Measurements from ENCODE around the gene ARHGEF16. TPM values are rescaled to one million over a fixed set of nuclear protein-coding genes. Genes with fewer than 3 reads are reported as not detected.
A peak's percentile ranks its signal among the peaks of the same experiment; 100 is the strongest.

Gene ARHGEF16
- total RNA-seq, 2 donors from 2014 or later, result 47.7 to 64.7 TPM

DNA sequence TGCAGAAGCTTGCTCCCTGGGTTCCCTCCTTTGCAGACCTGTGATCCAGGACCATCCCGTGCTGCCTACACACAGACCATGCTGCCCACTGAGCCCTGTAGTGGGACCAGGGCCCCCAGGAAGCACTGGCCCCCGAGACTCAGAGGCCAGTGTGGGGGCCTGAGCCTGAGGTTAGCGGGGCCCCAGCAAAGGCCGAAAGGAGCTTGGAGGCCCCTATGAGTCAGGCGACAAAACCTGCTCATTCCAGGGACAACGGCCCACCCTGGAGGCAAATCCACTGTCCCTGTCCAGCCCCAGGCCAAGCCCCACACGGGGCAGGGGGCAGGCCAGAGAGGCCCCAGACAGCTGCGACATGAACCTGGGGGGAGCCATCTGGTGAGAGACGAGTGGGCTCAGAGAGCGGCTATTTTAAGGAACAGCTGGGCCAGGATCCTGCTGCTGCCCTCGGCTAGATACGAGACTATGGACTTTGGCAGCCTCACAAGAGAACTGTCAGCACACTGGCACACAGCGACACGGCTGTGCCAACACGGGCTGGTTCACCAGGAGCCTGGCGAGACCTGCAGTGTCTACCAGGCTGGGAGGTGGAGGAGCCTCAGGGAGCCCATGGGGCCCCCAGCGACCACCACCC is 74.7 kb downstream of the ARHGEF16 start:
- Histone ChIP-seq H3K27me3 (ENCODE audit: control insufficient read depth, insufficient read depth, low read length, poor library complexity, severe bottlenecking) (no peaks in the 10 kb centered on the region), H3K9ac (ENCODE audit: extremely low read depth, low read length, poor library complexity, severe bottlenecking) (no peak overlapping the region), H3K4me3 (ENCODE audit: low read length) (peak overlapping the region; percentile 88), H3K36me3 (ENCODE audit: control insufficient read depth, insufficient read depth, low read length) (no peaks in the 10 kb centered on the region), H3K4me1 (ENCODE audit: control insufficient read depth, insufficient read depth, low read length) (peaks cover 13% of the 10 kb centered on the region), H3K9me3 (ENCODE audit: control insufficient read depth, low read length) (no peaks in the 10 kb centered on the region), H3K27ac (ENCODE audit: low read depth, low read length) (no peak overlapping the region)
- WGBS, 2 experiments (ENCODE audit: insufficient coverage in 1 of 2, insufficient read length in 1 of 2), result 85 to 91% methylated on average over 12 to 17 of the region's 17 CpGs
- TF ChIP-seq, protein P1, sequence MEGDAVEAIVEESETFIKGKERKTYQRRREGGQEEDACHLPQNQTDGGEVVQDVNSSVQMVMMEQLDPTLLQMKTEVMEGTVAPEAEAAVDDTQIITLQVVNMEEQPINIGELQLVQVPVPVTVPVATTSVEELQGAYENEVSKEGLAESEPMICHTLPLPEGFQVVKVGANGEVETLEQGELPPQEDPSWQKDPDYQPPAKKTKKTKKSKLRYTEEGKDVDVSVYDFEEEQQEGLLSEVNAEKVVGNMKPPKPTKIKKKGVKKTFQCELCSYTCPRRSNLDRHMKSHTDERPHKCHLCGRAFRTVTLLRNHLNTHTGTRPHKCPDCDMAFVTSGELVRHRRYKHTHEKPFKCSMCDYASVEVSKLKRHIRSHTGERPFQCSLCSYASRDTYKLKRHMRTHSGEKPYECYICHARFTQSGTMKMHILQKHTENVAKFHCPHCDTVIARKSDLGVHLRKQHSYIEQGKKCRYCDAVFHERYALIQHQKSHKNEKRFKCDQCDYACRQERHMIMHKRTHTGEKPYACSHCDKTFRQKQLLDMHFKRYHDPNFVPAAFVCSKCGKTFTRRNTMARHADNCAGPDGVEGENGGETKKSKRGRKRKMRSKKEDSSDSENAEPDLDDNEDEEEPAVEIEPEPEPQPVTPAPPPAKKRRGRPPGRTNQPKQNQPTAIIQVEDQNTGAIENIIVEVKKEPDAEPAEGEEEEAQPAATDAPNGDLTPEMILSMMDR (conservative IDR thresholded peaks at IDR 0.05), result no peak
- Mint-ChIP-seq H3K27ac (no peak overlapping the region), H3K27me3 (ENCODE audit: insufficient read depth) (no peaks in the 10 kb centered on the region), H3K4me3 (no peak overlapping the region), H3K4me1 (peaks cover 17% of the 10 kb centered on the region), H3K9me3 (no peaks in the 10 kb centered on the region), H3K36me3 (ENCODE audit: low read depth) (peaks cover 2% of the 10 kb centered on the region)
- DNase-seq, result no peak

GRCh38 chr1:3530086-3530925 is 75.8 kb downstream of the ARHGEF16 start:
- peak; percentile 77 for DNase-seq
- Mint-ChIP-seq H3K27ac (peak overlapping the region; percentile 70), H3K27me3 (ENCODE audit: insufficient read depth) (no peaks in the 10 kb centered on the region), H3K4me1 (peaks cover 17% of the 10 kb centered on the region), H3K4me3 (peak overlapping the region; percentile 73), H3K36me3 (ENCODE audit: low read depth) (peaks cover 2% of the 10 kb centered on the region), H3K9me3 (no peaks in the 10 kb centered on the region)
- peaks cover 13% of the 10 kb centered on the region for H3K4me1 ChIP-seq (ENCODE audit: control insufficient read depth, insufficient read depth, low read length)
- 52 to 67% methylated on average over 10 to 32 of the region's 32 CpGs for WGBS, 2 experiments (ENCODE audit: insufficient coverage in 1 of 2, insufficient read length in 1 of 2)
- no peak overlapping the region for H3K27ac ChIP-seq (ENCODE audit: low read depth, low read length)
- H3K4me3 ChIP-seq (ENCODE audit: low read length), result peak overlapping the region; percentile 88
- H3K9me3 ChIP-seq (ENCODE audit: control insufficient read depth, low read length), result no peaks in the 10 kb centered on the region
- H3K36me3 ChIP-seq (ENCODE audit: control insufficient read depth, insufficient read depth, low read length), result no peaks in the 10 kb centered on the region
- no peaks in the 10 kb centered on the region for H3K27me3 ChIP-seq (ENCODE audit: control insufficient read depth, insufficient read depth, low read length, poor library complexity, severe bottlenecking)
- TF ChIP-seq, protein P1 (conservative IDR thresholded peaks at IDR 0.05), result peak; percentile 59
- H3K9ac ChIP-seq (ENCODE audit: extremely low read depth, low read length, poor library complexity, severe bottlenecking), result peak overlapping the region; percentile 74

Other genes with a start within 250 kb of the ARHGEF16 start
- 100 to 1,000 TPM in 1 of 2 donors, 10 to 100 TPM in 1; 83.0 to 103 TPM for gene MEGF6, start 156.8 kb downstream of the ARHGEF16 start, total RNA-seq
- 10 to 100 TPM; 50.4 to 56.4 TPM for gene TPRG1L, start 170.3 kb downstream of the ARHGEF16 start, total RNA-seq
- gene WRAP73, start 195.4 kb downstream of the ARHGEF16 start, total RNA-seq, result 10 to 100 TPM; 29.8 to 32.5 TPM
- gene TP73, start 197.9 kb downstream of the ARHGEF16 start, total RNA-seq, result 1 to 10 TPM; 3.4 to 3.5 TPM

Measured in endodermal cell (in vitro differentiated cells).